SU-DHL-6 (cell line): ENCODE measurements around the gene HACD3.

ENCODE experiments used
- H2AFZ ChIP-seq: fragments of 200-600 bp; sonication (generic); 2 replicates; pipeline ENCODE4 v1.6.1; 2014; ENCODE audit warnings: low read depth, mild to moderate bottlenecking, moderate library complexity, mixed read lengths, antibody characterized with exemption, low read length; ENCODE audit not compliant: severe bottlenecking
- H3F3A ChIP-seq: fragments of 200-600 bp; shearing (Covaris generic); 2 replicates; pipeline ENCODE4 v1.6.0; 2016; ENCODE audit warnings: antibody characterized with exemption, mild to moderate bottlenecking; ENCODE audit not compliant: insufficient read depth
- H3K27ac ChIP-seq: fragments of 200-600 bp; sonication (generic); 2 replicates; pipeline ENCODE4 v1.5.1; 2016; ENCODE audit warnings: low read depth, mild to moderate bottlenecking, low read length, moderate library complexity, mixed read lengths
- H3K27me3 ChIP-seq: fragments of 200-600 bp; sonication (generic), shearing (Covaris generic); 2 replicates; pipeline ENCODE4 v1.6.0; 2014; ENCODE audit warnings: mild to moderate bottlenecking, low read length
- H3K36me3 ChIP-seq: fragments of 200-600 bp; sonication (generic); 2 replicates; pipeline ENCODE4 v1.6.1; 2014; ENCODE audit warnings: mild to moderate bottlenecking, low read length, mixed read lengths
- H3K4me2 ChIP-seq: fragments of 300-600, 200-600 bp; shearing (Covaris generic), sonication (generic); 2 replicates; pipeline ENCODE4 v1.6.0; 2014; ENCODE audit warnings: low read length, low read depth, mild to moderate bottlenecking; ENCODE audit not compliant: poor library complexity, severe bottlenecking
- H3K4me3 ChIP-seq: fragments of 200-600 bp; sonication (generic); 2 replicates; pipeline ENCODE4 v1.5.1; 2014; ENCODE audit warnings: antibody characterized with exemption, low read length, mild to moderate bottlenecking, mixed read lengths; ENCODE audit not compliant: insufficient read depth, poor library complexity, severe bottlenecking
- H3K79me2 ChIP-seq: fragments of 200-600 bp; sonication (generic); 2 replicates; pipeline ENCODE4 v1.6.1; 2014; ENCODE audit warnings: mild to moderate bottlenecking, low read length, moderate library complexity; ENCODE audit not compliant: insufficient read depth
- H3K9ac ChIP-seq: fragments of 200-600 bp; sonication (generic); 2 replicates; pipeline ENCODE4 v1.7.0; 2014; ENCODE audit warnings: mild to moderate bottlenecking, low read length
- H3K9me2 ChIP-seq: fragments of 200-600 bp; sonication (generic); replicated peaks from 2 replicates; pipeline ENCODE4 v1.6.1; 2014; ENCODE audit warnings: low read length; ENCODE audit not compliant: insufficient read depth
- H3K9me3 ChIP-seq: fragments of 200-600 bp; sonication (generic); 2 replicates; pipeline ENCODE4 v1.6.1; 2014; ENCODE audit warnings: low read length, mixed read lengths; ENCODE audit not compliant: insufficient read depth
- H4K20me1 ChIP-seq: fragments of 200-600 bp; sonication (generic); 2 replicates; pipeline ENCODE4 v1.6.1; 2014; ENCODE audit warnings: low read depth, mild to moderate bottlenecking, antibody characterized with exemption, low read length, moderate library complexity, mixed read lengths
- CTCF ChIP-seq: fragments of 200-600 bp; sonication (generic); IDR thresholded peaks from one replicate; pipeline ENCODE4 v1.5.1; 2017; ENCODE audit warnings: antibody characterized with exemption, mild to moderate bottlenecking, low read length, moderate library complexity; ENCODE audit not compliant: insufficient read depth, poor library complexity, severe bottlenecking
- EZH2phosphoT487 ChIP-seq: fragments of 200-600 bp; sonication (generic), shearing (Covaris generic); conservative IDR thresholded peaks from 2 replicates; pipeline ENCODE4 v1.6.1; 2018; ENCODE audit warnings: mild to moderate bottlenecking, antibody characterized with exemption, low read length, moderate library complexity, mixed read lengths

HACD3 gene

GRCh38 chr15:65626856-65627255 is 96.6 kb downstream of the HACD3 start:
- H3K79me2 ChIP-seq = no peaks in the 10 kb centered on the region
- no peak overlapping the region for H3K4me2 ChIP-seq
- H3K36me3 ChIP-seq = no peaks in the 10 kb centered on the region
- H4K20me1 ChIP-seq = no peaks in the 10 kb centered on the region
- H3F3A ChIP-seq = no peaks in the 10 kb centered on the region
- TF ChIP-seq EZH2phosphoT487 (no peak), CTCF (no peak)
- H3K9ac ChIP-seq = no peak overlapping the region
- no peaks in the 10 kb centered on the region for H3K9me2 ChIP-seq
- H3K4me3 ChIP-seq = no peak overlapping the region
- H3K27ac ChIP-seq = no peak overlapping the region
- H3K9me3 ChIP-seq = no peaks in the 10 kb centered on the region
- no peaks in the 10 kb centered on the region for H3K27me3 ChIP-seq
- H2AFZ ChIP-seq = no peak overlapping the region
